DND-41 (cell line): Measurements from ENCODE around the gene PLEKHS1.

Source experiments
- ATAC-seq: fragments of 200-7000 bp; cut with Tn5 transposase; 3 replicates; pipeline ENCODE4 v1.9.1; 2021; ENCODE audit warnings: low read depth; ENCODE audit not compliant: insufficient read depth
- DNase-seq: peaks from one replicate; pipeline ENCODE4 v3.0.0-alpha.2; 2020
- H2AFZ ChIP-seq: 2 replicates; pipeline ENCODE4 v1.6.0; 2012; ENCODE audit warnings: low read depth, low read length
- H3K27ac ChIP-seq: 2 replicates; pipeline ENCODE4 v1.5.1; 2012; ENCODE audit warnings: low read length, inconsistent platforms
- H3K27me3 ChIP-seq: fragments of 200-600 bp; sonication (generic); 2 replicates; pipeline ENCODE4 v1.6.0; 2012; ENCODE audit warnings: low read length, mild to moderate bottlenecking, inconsistent platforms; ENCODE audit not compliant: insufficient read depth, poor library complexity
- H3K36me3 ChIP-seq: 2 replicates; pipeline ENCODE4 v1.5.1; 2012; ENCODE audit warnings: low read length, inconsistent platforms; ENCODE audit not compliant: insufficient read depth
- H3K4me1 ChIP-seq: 2 replicates; pipeline ENCODE4 v1.5.1; 2012; ENCODE audit warnings: mild to moderate bottlenecking, low read length; ENCODE audit not compliant: insufficient read depth
- H3K4me2 ChIP-seq: 2 replicates; pipeline ENCODE4 v1.6.0; 2012; ENCODE audit warnings: mild to moderate bottlenecking, moderate library complexity, low read length, inconsistent platforms; ENCODE audit not compliant: insufficient read depth
- H3K4me3 ChIP-seq, 2 experiments: fragments of 200-600 bp in 1 of 2; shearing (Covaris generic) in 1 of 2; 2 replicates each; pipeline ENCODE4 v1.5.1; 2012 to 2016; ENCODE audit warnings: inconsistent platforms in 2 of 2, low read length in 2 of 2, mild to moderate bottlenecking in 2 of 2, low read depth in 1 of 2, moderate library complexity in 1 of 2
- H3K79me2 ChIP-seq: 2 replicates; pipeline ENCODE4 v1.6.0; 2012; ENCODE audit warnings: low read length, inconsistent platforms; ENCODE audit not compliant: insufficient read depth
- H3K9ac ChIP-seq: 2 replicates; pipeline ENCODE4 v1.6.0; 2012; ENCODE audit warnings: low read depth, mild to moderate bottlenecking, inconsistent platforms, low read length, moderate library complexity
- H3K9me3 ChIP-seq: 2 replicates; pipeline ENCODE4 v1.5.1; 2012; ENCODE audit warnings: low read length, moderate library complexity, mild to moderate bottlenecking, inconsistent platforms; ENCODE audit not compliant: insufficient read depth, severe bottlenecking
- H4K20me1 ChIP-seq: 2 replicates; pipeline ENCODE4 v1.6.0; 2012; ENCODE audit warnings: low read length; ENCODE audit not compliant: insufficient read depth
- CTCF ChIP-seq: IDR thresholded peaks from 2 replicates; pipeline ENCODE4 v1.5.1; 2012; ENCODE audit warnings: borderline replicate concordance, low read length, moderate library complexity, mild to moderate bottlenecking; ENCODE audit not compliant: poor library complexity, severe bottlenecking; ENCODE audit errors: extremely low read depth
- EZH2 ChIP-seq: IDR thresholded peaks from 3 replicates; pipeline ENCODE4 v1.6.1; 2012; ENCODE audit warnings: borderline replicate concordance, low read depth, mild to moderate bottlenecking, moderate library complexity, low read length, inconsistent platforms; ENCODE audit not compliant: severe bottlenecking

PLEKHS1 gene

GRCh38 chr10:113745374-113745773, 6.1 kb upstream of the PLEKHS1 start:
- H3K4me3 ChIP-seq, result no peak overlapping the region
- no peaks in the 10 kb centered on the region for H3K9me3 ChIP-seq
- ATAC-seq (no peak), DNase-seq (no peak)
- H3K27ac ChIP-seq, result no peak overlapping the region
- no peak overlapping the region for H2AFZ ChIP-seq
- TF ChIP-seq EZH2, result no peak
- no peak for TF ChIP-seq CTCF
- H4K20me1 ChIP-seq, result no peaks in the 10 kb centered on the region
- H3K4me2 ChIP-seq, result no peak overlapping the region
- H3K79me2 ChIP-seq, result no peaks in the 10 kb centered on the region
- H3K27me3 ChIP-seq, result no peaks in the 10 kb centered on the region
- no peak overlapping the region for H3K9ac ChIP-seq
- H3K4me1 ChIP-seq, result no peaks in the 10 kb centered on the region
- H3K36me3 ChIP-seq, result no peaks in the 10 kb centered on the region

DNA sequence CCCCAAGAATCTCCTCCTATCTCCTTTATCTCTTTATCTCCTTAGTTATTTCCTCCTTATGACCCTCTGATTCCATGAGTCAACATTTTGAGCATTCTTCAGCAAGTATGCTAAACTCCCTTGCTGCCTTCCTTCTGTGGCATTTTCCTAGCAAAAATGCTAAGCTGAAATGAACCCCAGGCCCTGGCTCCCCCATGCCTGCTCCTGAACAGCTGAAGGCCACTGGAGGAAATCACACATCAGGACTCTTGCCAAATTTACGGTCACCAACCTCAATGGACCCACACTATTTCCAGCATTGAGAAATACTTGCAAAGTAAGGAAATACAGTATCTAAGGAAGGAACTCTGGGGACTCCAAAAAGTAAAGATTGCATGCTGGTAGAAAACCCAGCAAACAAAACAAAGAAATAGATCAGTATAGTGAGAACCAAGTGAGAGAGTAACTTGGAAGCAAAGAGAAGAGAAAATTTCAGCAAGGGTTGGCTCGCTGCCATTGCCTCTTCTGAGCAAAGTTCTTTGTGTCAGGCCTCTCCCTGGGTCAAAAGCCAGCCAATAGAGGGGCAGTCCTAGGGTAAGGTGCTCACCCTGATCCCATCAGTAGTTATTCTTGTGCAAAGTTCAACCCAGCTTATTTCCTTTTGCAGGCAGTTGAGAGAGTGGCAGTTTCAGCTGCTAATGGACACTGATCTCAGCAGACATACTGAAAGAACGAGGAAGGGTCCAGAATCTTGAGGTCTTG, 5.1 kb upstream of the PLEKHS1 start:
- H4K20me1 ChIP-seq, result no peaks in the 10 kb centered on the region
- H3K27me3 ChIP-seq, result no peaks in the 10 kb centered on the region
- no peaks in the 10 kb centered on the region for H3K4me1 ChIP-seq
- H3K79me2 ChIP-seq, result no peaks in the 10 kb centered on the region
- no peak overlapping the region for H2AFZ ChIP-seq
- no peak overlapping the region for H3K4me3 ChIP-seq
- H3K36me3 ChIP-seq, result no peaks in the 10 kb centered on the region
- DNase-seq (no peak), ATAC-seq (no peak)
- no peak overlapping the region for H3K27ac ChIP-seq
- TF ChIP-seq CTCF (no peak), EZH2 (no peak)
- no peaks in the 10 kb centered on the region for H3K9me3 ChIP-seq
- no peak overlapping the region for H3K4me2 ChIP-seq
- H3K9ac ChIP-seq, result no peak overlapping the region

GRCh38 chr10:113752553-113752952, 1.1 kb downstream of the PLEKHS1 start:
- no peaks in the 10 kb centered on the region for H4K20me1 ChIP-seq
- no peak overlapping the region for H2AFZ ChIP-seq
- H3K4me1 ChIP-seq, result no peaks in the 10 kb centered on the region
- H3K4me3 ChIP-seq, result no peak overlapping the region
- H3K9ac ChIP-seq, result no peak overlapping the region
- H3K27ac ChIP-seq, result no peak overlapping the region
- TF ChIP-seq CTCF, result no peak
- no peak for TF ChIP-seq EZH2
- H3K4me2 ChIP-seq, result no peak overlapping the region
- H3K27me3 ChIP-seq, result peaks cover 15% of the 10 kb centered on the region
- H3K36me3 ChIP-seq, result no peaks in the 10 kb centered on the region
- H3K9me3 ChIP-seq, result no peaks in the 10 kb centered on the region
- DNase-seq (no peak), ATAC-seq (no peak)
- no peaks in the 10 kb centered on the region for H3K79me2 ChIP-seq
